ENCODE data around the gene ZFR.
"Not testable (repeated sequence)": the region's sequence is repeated elsewhere in the genome, so short reads cannot be mapped to it uniquely, and the experiment has no call there.

ZFR gene

DNA sequence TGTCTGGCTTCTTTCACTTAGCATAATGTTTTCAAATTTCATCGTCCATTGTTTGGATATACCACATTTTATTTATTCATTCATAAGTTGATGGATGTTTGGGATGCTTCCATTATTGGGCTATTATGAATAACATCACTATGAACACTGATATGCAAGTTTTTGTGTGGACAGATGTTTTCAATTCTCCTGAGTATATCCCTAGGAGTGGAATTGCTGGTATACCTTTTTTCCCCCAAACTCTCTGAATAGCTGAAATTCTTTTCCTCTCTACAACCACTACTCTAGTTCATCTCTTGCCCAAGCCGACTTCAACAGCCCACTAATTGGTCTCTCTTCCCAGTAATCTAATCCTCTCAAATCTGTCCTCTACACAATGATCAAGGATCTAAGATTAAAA is 4.7 kb upstream of the ZFR start:
- no peak for DNase-seq

- DNase-seq, result peak; percentile 64
These were observed 2.1 kb upstream of the ZFR start for GRCh38 chr5:32446630-32447029.

DNA sequence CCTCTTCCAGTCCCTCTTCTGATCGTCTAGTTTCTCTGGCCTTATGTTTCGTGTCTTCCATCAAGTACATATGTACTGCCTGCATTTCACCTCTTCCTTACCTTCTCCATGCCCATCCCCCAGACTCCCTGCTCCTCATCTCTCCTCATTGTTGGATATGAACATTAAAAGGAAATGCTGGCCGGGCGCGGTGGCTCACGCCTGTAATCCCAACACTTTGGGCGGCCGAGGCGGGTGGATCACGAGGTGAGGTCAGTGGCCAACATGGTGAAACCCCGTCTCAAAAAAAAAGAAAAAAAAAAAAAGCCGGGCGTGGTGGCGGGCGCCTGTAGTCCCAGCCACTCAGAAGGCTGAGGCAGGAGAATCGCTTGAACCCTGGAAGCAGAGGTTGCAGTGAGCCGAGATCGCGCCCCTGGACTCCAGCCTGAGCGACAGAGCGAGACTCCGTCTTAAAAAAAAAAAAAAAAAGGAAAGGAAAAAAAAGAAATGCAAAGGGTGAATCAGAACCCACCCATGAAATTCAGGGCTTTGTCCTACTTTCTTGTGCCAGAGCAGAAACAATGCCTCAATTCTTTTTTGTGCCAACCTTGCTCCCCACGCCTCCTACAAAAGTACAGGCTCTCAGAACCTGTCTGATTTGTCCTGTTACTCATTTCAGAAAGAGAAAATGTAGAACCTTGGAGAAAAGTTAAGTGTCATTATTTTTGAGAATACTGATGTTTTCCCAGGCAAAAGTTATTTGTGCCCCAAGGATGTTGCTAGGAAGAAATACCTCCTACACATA is 1.5 kb upstream of the ZFR start:
- DNase-seq, result no peak

GRCh38 chr5:32445287-32445758 is 783 bp upstream of the ZFR start:
- no peak for DNase-seq

GRCh38 chr5:32443541-32444430 is 754 bp downstream of the ZFR start:
- DNase-seq, result no peak

DNA sequence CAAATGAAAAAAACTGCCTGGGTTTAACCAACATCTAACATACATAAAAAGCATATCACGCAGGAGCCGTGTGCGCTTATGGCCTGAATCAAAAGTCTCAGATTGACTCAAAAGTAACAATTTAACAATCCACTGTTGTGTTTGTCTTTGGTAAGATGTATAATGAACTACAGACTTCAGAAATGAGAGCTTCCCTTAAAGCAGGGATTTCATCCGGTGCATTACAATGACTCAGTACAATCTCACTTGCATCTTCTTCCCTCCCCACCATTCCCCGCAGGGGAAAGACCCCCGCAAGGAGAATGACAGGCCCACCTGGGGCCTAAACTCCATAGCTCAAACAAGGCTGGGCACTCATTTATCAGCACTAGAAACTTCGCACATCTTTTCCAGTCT is 1.4 kb downstream of the ZFR start:
- no peak for DNase-seq

DNA sequence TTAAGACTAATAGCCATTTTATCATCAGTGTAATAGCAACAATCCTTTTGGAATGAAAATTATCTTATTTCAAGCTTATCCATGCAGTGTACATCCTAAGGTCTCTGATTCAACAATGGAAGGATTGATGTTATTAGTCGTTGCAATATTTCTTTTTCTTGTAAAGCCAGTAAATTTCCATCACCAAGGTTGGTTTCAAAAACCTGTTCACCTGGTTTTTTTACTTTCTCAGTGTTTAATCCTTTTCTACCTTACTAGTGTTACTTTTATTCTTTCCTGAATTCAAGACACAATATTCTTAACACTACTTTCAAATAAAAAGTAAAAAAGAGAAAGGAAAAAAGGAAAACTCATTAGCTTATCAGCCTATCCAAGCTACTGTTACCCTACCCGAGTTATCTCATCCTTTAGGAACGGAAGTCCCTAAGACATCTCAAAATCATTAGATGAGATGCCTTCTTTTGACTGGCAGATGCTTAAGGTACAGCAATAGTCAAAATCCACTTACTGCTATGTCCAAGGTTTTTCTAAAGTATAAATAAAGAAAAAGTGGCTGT is 5.4 kb downstream of the ZFR start:
- no peak for DNase-seq

- DNase-seq, result no peak
These were observed 7.8 kb downstream of the ZFR start for GRCh38 chr5:32436553-32437242.

DNA sequence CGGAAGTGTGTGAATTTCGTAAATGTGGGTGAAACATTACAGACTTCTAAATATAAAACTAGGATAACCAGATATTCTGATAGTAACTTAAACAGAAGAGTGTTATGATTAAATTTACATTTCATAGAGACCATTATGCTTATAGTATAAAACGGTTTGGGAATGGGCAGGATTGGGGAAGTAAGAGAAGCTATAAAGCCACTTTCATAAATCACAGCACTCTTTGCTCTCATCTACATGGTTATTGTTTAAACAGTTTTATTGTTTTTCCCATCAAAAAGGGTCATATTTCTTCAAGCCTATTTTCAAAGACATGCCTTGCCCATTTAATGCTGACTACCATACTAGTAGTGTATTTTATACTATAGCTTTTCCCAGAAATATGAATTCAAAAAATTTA is 9.2 kb downstream of the ZFR start:
- no peak for DNase-seq

- DNase-seq, result no peak
These were observed 10.3 kb downstream of the ZFR start for GRCh38 chr5:32434221-32434620.

DNA sequence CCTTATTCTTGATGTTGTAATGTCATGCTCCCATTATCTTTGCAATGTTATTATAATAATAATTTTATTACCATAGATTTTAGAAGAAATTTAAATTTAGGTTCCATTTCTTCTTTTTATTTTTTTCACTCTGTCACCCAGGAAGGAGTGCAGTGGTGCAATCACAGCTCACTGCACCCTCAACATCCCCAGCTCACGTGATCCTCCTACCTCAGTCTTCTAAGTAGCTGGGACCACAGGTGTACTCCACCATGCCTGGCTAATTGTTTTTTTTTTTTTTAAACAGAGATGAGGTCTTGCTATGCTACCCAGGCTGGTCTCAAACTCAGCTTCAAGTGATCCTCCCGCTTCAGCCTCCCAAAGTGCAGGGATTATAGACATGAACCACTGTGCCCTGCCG is 11.9 kb downstream of the ZFR start:
- DNase-seq, result no peak

DNA sequence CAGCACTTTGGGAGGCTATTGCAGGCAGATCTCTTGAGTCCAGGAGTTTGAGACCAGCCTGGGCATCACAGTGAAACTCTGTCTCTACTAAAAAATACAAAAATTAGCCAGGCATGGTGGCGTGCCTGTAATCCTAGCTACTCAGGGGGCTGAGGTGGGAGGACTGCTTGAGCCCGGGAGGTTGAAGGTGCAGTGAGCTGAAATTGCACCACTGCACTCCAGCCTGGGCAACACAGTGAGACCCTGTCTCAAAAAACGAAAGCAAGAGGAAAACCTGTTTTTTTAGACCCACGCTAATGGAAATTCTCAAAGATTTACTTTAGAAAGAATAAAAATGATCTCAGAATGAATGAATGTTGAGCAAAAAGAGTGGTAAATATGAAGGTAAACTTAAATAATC is 13.7 kb downstream of the ZFR start:
- not testable (repeated sequence) for DNase-seq

- no peak for DNase-seq
These were observed 16.1 kb downstream of the ZFR start for GRCh38 chr5:32428426-32428825.

DNA sequence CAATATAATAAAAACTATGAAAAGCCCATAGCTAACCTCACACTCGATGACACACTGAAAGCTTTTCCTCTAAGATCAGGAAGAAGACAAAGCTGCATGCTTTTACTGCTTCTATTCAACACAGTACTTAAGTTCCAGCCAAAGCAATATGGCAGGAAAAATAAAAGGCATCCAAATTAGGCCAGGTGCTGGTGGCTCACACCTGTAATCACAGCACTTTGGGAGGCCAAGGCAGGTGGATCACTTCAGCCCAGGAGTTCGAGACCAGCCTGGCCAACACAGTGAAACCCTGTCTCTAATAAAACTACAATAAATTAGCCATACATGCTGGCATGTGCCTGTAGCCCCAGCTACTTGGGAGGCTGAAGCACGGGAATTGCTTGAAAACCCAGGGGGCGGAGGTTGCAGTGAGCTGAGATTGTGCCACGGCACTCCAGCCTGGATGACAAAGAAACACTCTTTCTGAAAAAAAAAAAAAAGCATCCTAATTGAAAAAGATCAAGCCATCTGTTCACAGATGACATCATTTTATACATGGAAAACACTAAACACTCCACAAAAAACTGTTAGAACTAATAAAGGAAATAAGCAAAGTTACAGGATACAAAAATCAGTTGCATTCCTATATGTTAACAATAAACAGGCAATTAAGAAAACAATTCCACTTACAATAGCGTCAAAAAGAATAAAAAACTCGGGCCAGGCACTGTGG is 17.9 kb downstream of the ZFR start:
- no peak for DNase-seq

DNA sequence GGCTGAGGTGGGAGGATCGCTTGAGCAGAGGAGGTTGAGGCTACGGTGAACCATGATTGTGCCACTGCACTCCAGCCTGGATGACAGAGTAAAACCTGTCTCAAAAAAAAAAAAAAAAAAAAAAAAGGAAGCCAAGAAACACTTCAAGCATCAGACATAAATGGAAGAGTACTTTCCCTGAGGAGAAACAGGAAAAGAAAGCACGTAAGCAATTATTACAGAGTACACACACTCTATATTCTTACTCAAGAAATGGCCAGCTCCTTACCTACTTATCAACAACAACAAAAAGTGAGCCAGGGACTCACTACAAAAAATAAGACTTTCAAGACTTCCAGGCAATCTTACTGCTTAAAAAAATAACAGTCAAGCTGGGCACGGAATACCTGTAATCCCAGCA is 21.8 kb downstream of the ZFR start:
- no peak for DNase-seq

- no peak for DNase-seq
These were observed 23.5 kb downstream of the ZFR start for GRCh38 chr5:32421075-32421474.

DNA sequence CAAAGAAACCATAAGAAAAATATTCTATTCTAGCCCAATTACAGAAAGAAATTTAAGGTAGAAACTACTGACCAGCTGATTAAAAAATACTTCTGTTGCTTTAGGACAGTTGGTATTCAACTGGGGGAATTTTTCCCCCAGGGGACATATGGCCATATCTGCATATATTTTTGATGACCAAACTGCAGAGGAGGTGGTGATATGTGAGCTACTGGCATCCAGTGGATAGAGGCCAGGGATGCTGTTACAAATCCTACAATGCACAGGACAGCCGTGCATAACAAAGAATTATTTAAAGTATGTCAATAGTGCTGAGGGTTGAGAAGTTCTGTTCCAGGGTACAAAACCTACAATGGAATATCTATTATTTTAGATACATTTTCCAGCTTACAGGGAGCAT is 24.0 kb downstream of the ZFR start:
- DNase-seq, result no peak

DNA sequence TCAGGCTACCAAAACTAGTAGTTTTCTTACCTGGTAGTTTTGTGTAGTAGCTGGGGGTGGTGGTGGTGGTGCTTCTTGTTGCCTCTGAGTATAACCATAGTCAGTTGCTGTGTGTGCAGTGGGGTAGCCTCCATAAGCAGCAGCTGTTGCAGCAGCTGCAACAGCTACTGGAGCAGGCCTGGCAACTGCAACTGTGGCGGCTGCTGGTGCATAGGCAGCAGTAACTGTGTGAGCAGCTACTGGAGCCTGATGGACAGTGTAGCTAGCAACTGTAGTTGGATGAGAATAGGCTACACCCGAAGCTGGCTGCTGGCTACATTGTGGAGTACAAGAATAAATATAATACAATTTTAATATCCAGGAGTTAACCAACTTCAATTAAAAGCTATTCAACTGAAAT is 24.7 kb downstream of the ZFR start:
- DNase-seq, result no peak

DNA sequence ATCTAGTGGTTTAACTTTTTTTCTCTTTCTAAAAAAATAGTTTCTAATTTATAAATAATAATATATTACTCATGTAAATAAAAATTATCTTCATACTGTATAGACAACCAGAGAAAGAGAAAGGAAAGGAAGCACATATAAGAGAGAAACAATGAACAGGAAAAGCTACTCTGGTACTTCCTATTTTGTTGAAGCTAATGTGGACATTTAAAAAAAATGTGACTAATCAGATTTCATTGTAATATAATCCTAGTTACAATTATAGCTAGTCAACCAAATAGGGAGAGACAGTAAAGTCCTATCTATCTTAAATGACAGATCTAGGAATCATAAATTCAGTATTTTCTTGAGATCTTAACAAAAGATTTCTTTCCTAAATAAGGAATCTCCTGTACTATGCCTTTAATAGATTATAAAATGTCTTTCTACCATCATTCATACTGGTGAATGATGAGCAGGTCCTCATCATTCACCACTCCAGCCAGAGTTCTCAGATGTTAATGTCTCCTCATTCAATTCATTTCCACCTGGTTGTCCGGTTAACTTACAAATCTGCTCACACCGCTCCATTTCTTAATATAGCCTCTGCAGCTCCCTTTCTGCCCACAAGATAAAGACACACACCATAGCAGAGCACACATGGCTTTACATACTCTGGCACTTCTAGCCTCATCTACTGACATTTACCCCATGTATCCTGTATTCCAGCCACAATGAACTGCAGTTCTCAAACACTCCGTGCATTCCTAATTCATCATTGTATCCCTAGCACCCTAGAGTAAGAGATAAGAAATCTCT is 30.9 kb downstream of the ZFR start:
- DNase-seq, result no peak

DNA sequence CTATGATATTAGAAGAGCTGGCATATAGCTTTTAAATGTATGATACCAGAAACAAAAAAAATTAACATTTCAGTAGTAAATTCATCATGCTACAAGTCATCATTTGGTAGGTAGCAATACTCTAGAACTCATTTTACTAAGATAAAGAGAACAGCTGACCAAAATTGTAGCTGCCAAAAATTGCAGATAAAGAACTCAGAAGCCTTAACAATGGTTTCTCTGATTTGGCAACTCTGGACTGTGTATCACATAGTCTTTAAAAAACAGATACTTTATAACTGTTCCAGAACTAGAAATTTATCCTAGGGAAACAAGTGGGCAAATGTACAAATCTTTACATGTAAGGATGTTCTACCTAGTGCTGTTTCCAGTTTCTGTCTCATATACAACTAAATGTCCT is 33.9 kb downstream of the ZFR start:
- DNase-seq, result no peak

GRCh38 chr5:32406650-32407049 is 37.9 kb downstream of the ZFR start:
- no peak for DNase-seq

DNA sequence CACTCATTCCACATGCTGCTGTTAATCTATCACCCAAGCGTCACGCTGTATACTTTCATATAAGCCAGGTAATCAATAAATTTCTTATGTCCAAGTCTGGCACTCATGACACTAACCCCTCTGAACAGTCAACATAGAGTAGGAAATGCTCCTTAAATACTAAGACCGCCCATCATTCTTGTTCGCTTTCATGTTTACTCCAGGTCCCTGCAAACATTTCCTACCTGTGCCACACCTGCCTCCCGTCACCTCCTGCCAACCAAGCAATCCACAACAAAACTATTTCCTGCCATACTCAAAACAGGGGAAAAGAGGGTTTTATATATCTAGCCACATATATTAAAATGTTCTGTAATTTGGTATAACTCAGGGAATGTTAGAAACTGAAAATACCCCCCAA is 39.0 kb downstream of the ZFR start:
- no peak for DNase-seq

Data from NCI-H526 treated with DMSO at 0.1 percent for 48 hours (cell line).